Embryonic facial prominence (tissue), 1 donor: ENCODE measurements around the gene TTC39A.
A peak's percentile ranks its signal among the peaks of the same experiment; 100 is the strongest.

ENCODE experiments used
- DNase-seq: peaks from one replicate; pipeline ENCODE4 v3.0.0-alpha.2; 2016; ENCODE audit errors: extremely low spot score

TTC39A gene

GRCh38 chr1:51297401-51298321, 32.7 kb downstream of the TTC39A start:
- no peak for DNase-seq

- DNase-seq: peak; percentile 33
Measured at GRCh38 chr1:51296383-51297357, 33.7 kb downstream of the TTC39A start.

- DNase-seq: no peak
Measured at GRCh38 chr1:51295926-51296325, 34.4 kb downstream of the TTC39A start.

- DNase-seq: no peak
Measured at GRCh38 chr1:51294566-51295184, 35.7 kb downstream of the TTC39A start.

- no peak for DNase-seq
Measured at GRCh38 chr1:51293898-51294515, 36.4 kb downstream of the TTC39A start.

GRCh38 chr1:51290489-51290847, 39.9 kb downstream of the TTC39A start:
- DNase-seq: no peak

- no peak for DNase-seq
Measured at GRCh38 chr1:51289676-51290488, 40.5 kb downstream of the TTC39A start.

GRCh38 chr1:51288578-51288977, 41.8 kb downstream of the TTC39A start:
- no peak for DNase-seq

GRCh38 chr1:51287966-51288365, 42.4 kb downstream of the TTC39A start:
- DNase-seq: no peak

GRCh38 chr1:51285055-51285454, 45.3 kb downstream of the TTC39A start:
- no peak for DNase-seq

- DNase-seq: no peak
Measured at GRCh38 chr1:51284487-51284954, 45.8 kb downstream of the TTC39A start.

- no peak for DNase-seq
Measured at GRCh38 chr1:51283979-51284378, 46.4 kb downstream of the TTC39A start.

- no peak for DNase-seq
Measured at GRCh38 chr1:51282605-51283004, 47.8 kb downstream of the TTC39A start.

- no peak for DNase-seq
Measured at GRCh38 chr1:51281807-51282206, 48.6 kb downstream of the TTC39A start.

- DNase-seq: no peak
Measured at GRCh38 chr1:51280321-51280978, 49.9 kb downstream of the TTC39A start.

GRCh38 chr1:51276286-51276685, 54.1 kb downstream of the TTC39A start:
- DNase-seq: no peak

GRCh38 chr1:51274676-51275075, 55.7 kb downstream of the TTC39A start:
- DNase-seq: no peak

- no peak for DNase-seq
Measured at GRCh38 chr1:51272916-51273315, 57.4 kb downstream of the TTC39A start.

- no peak for DNase-seq
Measured at GRCh38 chr1:51270751-51271150, 59.6 kb downstream of the TTC39A start.

- no peak for DNase-seq
Measured at GRCh38 chr1:51268634-51269033, 61.7 kb downstream of the TTC39A start.
